Effector memory CD4-positive, alpha-beta T cell (primary cell): ENCODE measurements around the gene HSCB.

Experiments used
- DNase-seq, 3 donors: peaks; one replicate each; pipeline ENCODE4 v3.0.0-alpha.2; 2020
- H3K27ac ChIP-seq: 2 replicates; pipeline ENCODE4 v1.7.0; 2013; ENCODE audit warnings: mild to moderate bottlenecking, low read length, moderate library complexity; ENCODE audit not compliant: insufficient read depth, poor library complexity, severe bottlenecking
- H3K27me3 ChIP-seq: replicated peaks from 2 replicates; pipeline ENCODE4 v1.7.0; 2013; ENCODE audit warnings: mild to moderate bottlenecking, low read length; ENCODE audit not compliant: insufficient read depth, control insufficient read depth, poor library complexity, severe bottlenecking
- H3K36me3 ChIP-seq: 2 replicates; pipeline ENCODE4 v1.7.0; 2013; ENCODE audit warnings: mild to moderate bottlenecking, low read length, moderate library complexity; ENCODE audit not compliant: control insufficient read depth, insufficient read depth
- H3K4me1 ChIP-seq: 2 replicates; pipeline ENCODE4 v1.7.0; 2013; ENCODE audit warnings: low read length, mild to moderate bottlenecking; ENCODE audit not compliant: control insufficient read depth, insufficient read depth, poor library complexity, severe bottlenecking
- H3K4me3 ChIP-seq: 2 replicates; pipeline ENCODE4 v1.7.0; 2013; ENCODE audit warnings: low read length, low read depth, mild to moderate bottlenecking; ENCODE audit not compliant: insufficient read depth, poor library complexity, severe bottlenecking
- H3K9me3 ChIP-seq: 2 replicates; pipeline ENCODE4 v1.7.0; 2013; ENCODE audit warnings: mild to moderate bottlenecking, low read length, moderate library complexity; ENCODE audit not compliant: control insufficient read depth

HSCB gene

GRCh38 chr22:28788601-28789000 lies 46.8 kb downstream of the HSCB start:
- H3K9me3 ChIP-seq, result no peaks in the 10 kb centered on the region
- H3K27ac ChIP-seq, result no peak overlapping the region
- H3K27me3 ChIP-seq, result no peaks in the 10 kb centered on the region
- DNase-seq, result no peak
- no peak overlapping the region for H3K4me3 ChIP-seq
- peaks cover 37% of the 10 kb centered on the region for H3K36me3 ChIP-seq
- peaks cover 21% of the 10 kb centered on the region for H3K4me1 ChIP-seq

- Histone ChIP-seq H3K27ac (no peak overlapping the region), H3K4me1 (peaks cover 27% of the 10 kb centered on the region), H3K27me3 (no peaks in the 10 kb centered on the region), H3K36me3 (peaks cover 39% of the 10 kb centered on the region), H3K4me3 (no peak overlapping the region), H3K9me3 (no peaks in the 10 kb centered on the region)
- no peak for DNase-seq
These were observed 49.3 kb downstream of the HSCB start for GRCh38 chr22:28791124-28791523.

- Histone ChIP-seq H3K4me3 (no peak overlapping the region), H3K9me3 (no peaks in the 10 kb centered on the region), H3K27me3 (no peaks in the 10 kb centered on the region), H3K27ac (no peak overlapping the region), H3K36me3 (peaks cover 40% of the 10 kb centered on the region), H3K4me1 (peaks cover 32% of the 10 kb centered on the region)
- DNase-seq, result no peak
These were observed 50.1 kb downstream of the HSCB start for GRCh38 chr22:28791841-28792490.

- DNase-seq, result no peak
- Histone ChIP-seq H3K36me3 (peaks cover 37% of the 10 kb centered on the region), H3K9me3 (no peaks in the 10 kb centered on the region), H3K27me3 (no peaks in the 10 kb centered on the region), H3K4me1 (peaks cover 39% of the 10 kb centered on the region), H3K4me3 (no peak overlapping the region), H3K27ac (no peak overlapping the region)
These were observed 50.9 kb downstream of the HSCB start for GRCh38 chr22:28792491-28793383.

- DNase-seq, result no peak
- no peaks in the 10 kb centered on the region for H3K27me3 ChIP-seq
- peaks cover 37% of the 10 kb centered on the region for H3K36me3 ChIP-seq
- no peaks in the 10 kb centered on the region for H3K9me3 ChIP-seq
- peak overlapping the region; percentile 4 for H3K27ac ChIP-seq
- peaks cover 44% of the 10 kb centered on the region for H3K4me1 ChIP-seq
- H3K4me3 ChIP-seq, result no peak overlapping the region
These were observed 52.2 kb downstream of the HSCB start for GRCh38 chr22:28793976-28794584.

- Histone ChIP-seq H3K4me1 (peaks cover 44% of the 10 kb centered on the region), H3K36me3 (peaks cover 37% of the 10 kb centered on the region), H3K27ac (no peak overlapping the region), H3K9me3 (no peaks in the 10 kb centered on the region), H3K27me3 (no peaks in the 10 kb centered on the region), H3K4me3 (no peak overlapping the region)
- DNase-seq, result no peak
These were observed 53.3 kb downstream of the HSCB start for GRCh38 chr22:28795071-28795693.

GRCh38 chr22:28795932-28796856 lies 54.4 kb downstream of the HSCB start:
- Histone ChIP-seq H3K27ac (no peak overlapping the region), H3K4me1 (peaks cover 44% of the 10 kb centered on the region), H3K9me3 (no peaks in the 10 kb centered on the region), H3K4me3 (no peak overlapping the region), H3K36me3 (peaks cover 37% of the 10 kb centered on the region), H3K27me3 (no peaks in the 10 kb centered on the region)
- no peak for DNase-seq

GRCh38 chr22:28798810-28799605 lies 57.2 kb downstream of the HSCB start:
- Histone ChIP-seq H3K36me3 (peaks cover 35% of the 10 kb centered on the region), H3K4me1 (peaks cover 34% of the 10 kb centered on the region), H3K4me3 (peak overlapping the region; percentile 100), H3K9me3 (no peaks in the 10 kb centered on the region), H3K27me3 (no peaks in the 10 kb centered on the region), H3K27ac (peak overlapping the region; percentile 100)
- DNase-seq, result no peak
